GM20431 (cell line): ENCODE results near the gene SPATA32.

ENCODE experiments used
- in situ Hi-C: fragments of 300-500 bp; cut with MseI, MboI; formaldehyde crosslinking; loops from one replicate; pipeline ENCODE4 v1.15.0; 2020; ENCODE audit warnings: low sequenced_read_pairs; ENCODE audit not compliant: unreplicated experiment

The SPATA32 gene

GRCh38 chr17:45277216-45277849, 15.4 kb upstream of the SPATA32 start:
- in situ Hi-C loops = loop anchor here (5.0 kb wide), 1 partner anchor 110 kb away; no protein-coding TSS in a partner anchor

GRCh38 chr17:45276031-45276430, 14.1 kb upstream of the SPATA32 start:
- in situ Hi-C loops = loop anchor here (5.0 kb wide), 1 partner anchor 111 kb away; no protein-coding TSS in a partner anchor

GRCh38 chr17:45274033-45274432, 12.1 kb upstream of the SPATA32 start:
- in situ Hi-C loops = no loop called here

GRCh38 chr17:45273551-45273957, 11.7 kb upstream of the SPATA32 start:
- in situ Hi-C loops = no loop called here

- in situ Hi-C loops = no loop called here
Measured at GRCh38 chr17:45271603-45272002, 9.7 kb upstream of the SPATA32 start.

- in situ Hi-C loops = no loop called here
Measured at GRCh38 chr17:45270828-45271418, 9.0 kb upstream of the SPATA32 start.

GRCh38 chr17:45269912-45270311, 8.0 kb upstream of the SPATA32 start:
- in situ Hi-C loops = loop anchor here (10.0 kb wide), 1 partner anchor 55 kb away; no protein-coding TSS in a partner anchor

GRCh38 chr17:45267436-45268055, 5.7 kb upstream of the SPATA32 start:
- in situ Hi-C loops = loop anchor here (10.0 kb wide), 1 partner anchor 53 kb away; no protein-coding TSS in a partner anchor

- in situ Hi-C loops = loop anchor here (10.0 kb wide), 1 partner anchor 52 kb away; no protein-coding TSS in a partner anchor
Measured at GRCh38 chr17:45266372-45266926, 4.6 kb upstream of the SPATA32 start.

GRCh38 chr17:45265821-45266220, 3.9 kb upstream of the SPATA32 start:
- in situ Hi-C loops = loop anchor here (10.0 kb wide), 1 partner anchor 51 kb away; no protein-coding TSS in a partner anchor

- in situ Hi-C loops = loop anchor here (10.0 kb wide), 1 partner anchor 50 kb away; no protein-coding TSS in a partner anchor
Measured at GRCh38 chr17:45264988-45265387, 3.1 kb upstream of the SPATA32 start.

GRCh38 chr17:45264430-45264829, 2.5 kb upstream of the SPATA32 start:
- in situ Hi-C loops = loop anchor here (10.0 kb wide), 1 partner anchor 50 kb away; no protein-coding TSS in a partner anchor

GRCh38 chr17:45263477-45263860, 1.6 kb upstream of the SPATA32 start:
- in situ Hi-C loops = loop anchor here (10.0 kb wide), 1 partner anchor 49 kb away; no protein-coding TSS in a partner anchor

GRCh38 chr17:45262516-45263476, 902 bp upstream of the SPATA32 start:
- in situ Hi-C loops = loop anchor here (10.0 kb wide), 1 partner anchor 48 kb away; no protein-coding TSS in a partner anchor

- in situ Hi-C loops = loop anchor here (10.0 kb wide), 1 partner anchor 45 kb away; no protein-coding TSS in a partner anchor
Measured at GRCh38 chr17:45260204-45260783, 1.6 kb downstream of the SPATA32 start.

- in situ Hi-C loops = no loop called here
Measured at GRCh38 chr17:45258981-45259380, 2.9 kb downstream of the SPATA32 start.

- in situ Hi-C loops = no loop called here
Measured at GRCh38 chr17:45257115-45257514, 4.8 kb downstream of the SPATA32 start.

GRCh38 chr17:45256114-45256966, 5.6 kb downstream of the SPATA32 start:
- in situ Hi-C loops = no loop called here
